M059J (cell line): ENCODE measurements around the gene CKS1B. TPM values are rescaled to one million over a fixed set of nuclear protein-coding genes. Genes with fewer than 3 reads are reported as not detected.
A peak's percentile ranks its signal among the peaks of the same experiment; 100 is the strongest.

Experiments
- DNase-seq: peaks from one replicate; pipeline ENCODE4 v3.0.0-alpha.2; 2012; ENCODE audit warnings: low read depth
- total RNA-seq: library from RNA; depleted of rRNA; stranded (reverse); fragments of >200 nt; shearing (Covaris generic); gene quantifications from 2 replicates; pipeline ENCODE4 v1.2.3, GENCODE V29; 2014

The CKS1B gene
- total RNA-seq, 1 experiment from 2014 or later, result 338 TPM

GRCh38 chr1:155001675-155002463 lies 27.4 kb downstream of the CKS1B start:
- peak; percentile 99 for DNase-seq

GRCh38 chr1:155002464-155003226 lies 28.2 kb downstream of the CKS1B start, which contains the start of gene ZBTB7B:
ZBTB7B (plus strand) TSS chr1:155002802; CDS start chr1:155014661, 11,859 bp downstream.
- DNase-seq, result peak; percentile 56

DNA sequence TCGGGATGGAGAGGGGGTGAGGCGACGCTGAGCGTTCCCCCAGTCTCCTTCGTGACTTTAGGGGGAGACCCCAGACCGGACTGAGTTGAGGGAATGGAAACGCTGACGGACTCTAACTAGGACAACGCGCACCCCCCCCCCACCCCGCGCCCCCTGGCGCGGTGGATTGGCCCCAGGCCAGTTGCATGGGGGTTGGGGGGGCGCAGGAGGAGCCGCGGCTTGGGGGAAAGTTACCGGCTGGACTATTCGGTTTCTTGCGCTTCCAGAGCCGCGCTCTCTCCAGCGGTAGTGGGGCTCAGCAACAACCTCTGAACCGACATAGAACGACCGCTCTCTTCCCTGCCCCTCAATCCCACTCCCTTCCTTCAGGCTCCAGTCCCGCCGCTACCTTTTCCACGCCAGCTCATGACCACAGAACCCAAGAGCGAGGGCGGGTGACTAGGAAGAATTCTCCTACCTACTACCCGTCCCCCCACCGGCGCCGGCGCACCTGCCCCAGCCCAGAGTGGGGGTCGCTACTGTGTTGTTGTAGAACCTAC lies 28.8 kb downstream of the CKS1B start:
- peak; percentile 63 for DNase-seq

DNA sequence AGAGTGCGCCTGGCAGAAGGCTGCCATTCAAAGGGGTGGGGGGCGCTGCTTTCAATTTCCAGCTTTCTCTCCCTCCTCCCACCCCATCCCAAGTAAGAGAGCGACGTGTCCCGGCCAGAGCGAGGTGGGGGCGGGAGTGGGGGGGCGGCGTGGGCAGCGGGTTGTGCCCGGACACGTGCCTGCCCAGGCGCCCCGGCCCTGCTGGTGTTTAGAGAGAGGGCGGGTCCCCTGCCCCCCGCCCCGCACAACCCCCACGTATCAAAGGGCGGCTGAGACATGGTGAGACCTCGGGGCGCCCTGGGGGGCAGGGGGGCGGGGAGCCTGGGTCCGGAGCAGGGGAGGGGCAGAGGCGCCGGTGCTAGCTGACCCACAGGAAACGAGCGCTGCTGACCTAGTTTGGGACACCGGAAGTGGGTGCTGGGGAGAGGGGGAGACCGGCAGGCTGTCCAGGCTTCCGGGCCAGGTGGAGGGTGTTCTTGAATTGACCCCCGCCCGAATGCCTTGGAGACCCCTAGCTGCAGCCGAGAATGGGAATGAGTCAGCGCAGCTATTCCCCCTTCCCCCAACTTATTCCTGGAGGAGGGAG lies 29.4 kb downstream of the CKS1B start:
- DNase-seq, result peak; percentile 80

DNA sequence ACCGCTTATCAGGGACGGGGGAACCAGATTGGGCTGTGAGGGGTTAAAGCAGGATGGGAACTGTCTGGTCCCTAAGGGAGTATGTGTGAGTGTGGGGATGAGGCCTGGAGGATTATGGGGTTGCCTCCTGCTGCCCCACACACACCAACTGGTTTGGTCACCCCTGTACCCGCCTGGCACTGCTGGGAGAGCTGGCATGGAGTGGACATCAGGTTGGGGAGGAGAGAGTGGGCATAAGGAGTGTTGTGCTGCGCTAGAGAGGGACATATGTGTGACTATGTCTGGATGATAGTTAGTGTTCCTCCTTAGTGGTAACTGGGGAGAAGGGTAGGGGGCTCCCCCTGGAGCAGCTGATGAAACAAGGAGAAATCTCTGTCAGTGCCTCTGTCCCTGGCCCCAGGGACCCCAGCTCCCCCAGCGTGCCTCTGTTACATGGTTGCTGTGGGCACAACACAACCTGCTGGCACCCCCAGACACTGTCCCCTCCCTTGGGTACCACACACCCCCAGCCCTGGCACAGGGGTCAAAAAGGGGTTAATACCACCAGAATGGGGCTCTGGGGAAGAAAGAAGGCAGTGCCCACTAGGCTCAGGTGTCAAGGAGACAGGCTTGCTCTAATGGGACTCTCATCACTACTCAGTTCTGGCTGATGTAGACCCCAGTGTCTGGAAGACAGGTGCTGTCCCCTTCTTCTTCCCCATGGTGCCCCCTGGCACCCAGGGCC lies 30.0 kb downstream of the CKS1B start:
- DNase-seq, result peak; percentile 35

DNA sequence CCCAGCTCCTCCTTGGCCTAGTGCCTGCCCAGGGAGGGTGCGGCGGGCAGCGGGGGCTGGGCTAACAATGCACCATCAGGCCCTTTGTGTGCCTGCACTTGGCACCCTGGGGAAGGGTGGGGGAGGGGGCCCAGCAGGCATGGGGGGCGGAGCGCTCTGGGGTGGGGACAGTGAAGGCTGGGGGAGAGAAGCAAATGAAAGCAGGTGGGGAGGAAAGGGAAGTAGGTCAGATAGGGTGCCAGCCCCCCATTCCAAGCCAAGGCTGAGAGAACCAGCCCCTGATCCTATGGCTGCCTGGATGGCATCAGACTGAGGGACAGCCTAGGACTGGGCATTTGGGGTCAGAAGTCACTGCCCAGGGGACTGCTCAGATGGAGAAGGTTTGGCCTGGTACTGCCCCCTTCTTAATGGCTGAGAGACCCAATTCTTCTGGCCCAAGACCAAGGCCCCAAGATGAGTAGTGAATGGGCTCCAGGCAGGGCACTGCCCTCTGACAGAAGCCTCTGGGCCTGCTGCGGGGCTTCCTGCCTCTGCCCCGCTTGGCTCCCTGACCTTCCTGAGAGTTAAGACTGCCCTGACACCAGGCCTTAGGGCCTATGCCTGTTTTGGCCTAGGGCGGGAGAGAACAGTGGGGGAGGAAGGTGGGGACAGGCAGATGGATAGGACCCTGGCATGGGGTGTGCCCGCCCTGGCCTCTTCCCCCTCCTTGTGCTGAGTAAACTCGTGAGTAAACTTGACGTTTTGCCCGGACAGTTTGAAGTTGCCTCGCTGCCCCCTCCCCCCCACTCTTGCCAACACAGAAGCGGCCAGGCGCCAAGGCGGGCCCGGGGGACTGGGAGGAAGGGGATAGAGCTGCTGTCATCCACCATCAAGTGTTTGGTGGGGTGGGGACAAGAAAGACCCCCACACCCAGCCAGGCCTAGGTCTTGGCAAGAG lies 30.9 kb downstream of the CKS1B start:
- peak; percentile 84 for DNase-seq

- DNase-seq, result no peak
Observed at GRCh38 chr1:155006601-155007101, 32.2 kb downstream of the CKS1B start.

- DNase-seq, result no peak
Observed at GRCh38 chr1:155007251-155007828, 32.9 kb downstream of the CKS1B start.

DNA sequence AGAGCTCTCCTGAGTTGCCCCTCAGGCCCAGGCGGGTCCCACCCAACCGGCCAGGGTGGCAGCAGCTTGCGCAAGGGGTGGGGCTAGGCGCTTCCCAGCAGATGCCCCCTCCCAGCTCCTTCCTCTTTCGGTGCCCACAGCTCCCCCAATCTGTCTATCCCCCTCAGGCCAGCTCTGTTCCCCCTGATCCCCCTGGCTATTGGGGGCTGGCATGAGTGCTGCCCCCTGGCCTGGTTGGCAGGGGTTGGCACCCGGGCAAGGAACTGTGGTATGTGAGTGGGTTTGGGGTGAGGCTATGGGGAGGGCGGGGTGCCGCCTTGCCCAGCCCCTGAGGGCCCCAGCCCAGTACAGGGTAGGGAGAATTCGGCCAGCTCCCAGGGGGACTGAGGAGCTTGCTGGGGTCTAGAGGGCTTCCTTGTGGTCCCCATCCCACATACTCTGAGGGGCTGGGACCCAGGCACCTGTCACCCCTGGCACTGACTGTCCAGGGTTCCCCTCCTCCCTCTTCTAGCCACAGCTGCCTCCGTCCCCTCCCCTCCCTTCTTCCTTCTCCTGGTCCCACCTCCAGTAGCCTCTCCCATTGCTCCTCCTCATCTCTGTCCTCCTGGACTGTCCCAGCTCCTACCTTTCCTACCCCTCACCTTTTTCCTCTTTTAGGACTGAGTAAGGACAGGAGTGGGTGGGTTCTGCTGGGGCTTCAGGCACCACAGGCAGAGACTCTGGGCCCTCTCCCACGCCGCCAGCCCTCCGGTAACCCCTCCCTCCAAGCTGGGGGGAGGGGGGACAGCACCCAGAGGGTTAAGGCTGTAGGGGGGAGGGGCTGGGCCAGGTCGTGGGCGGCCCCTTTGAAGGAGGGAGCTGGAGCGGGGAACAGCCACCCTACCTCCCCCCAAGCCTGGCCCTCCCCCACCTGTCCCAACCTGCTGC lies 33.8 kb downstream of the CKS1B start:
- DNase-seq, result no peak

DNA sequence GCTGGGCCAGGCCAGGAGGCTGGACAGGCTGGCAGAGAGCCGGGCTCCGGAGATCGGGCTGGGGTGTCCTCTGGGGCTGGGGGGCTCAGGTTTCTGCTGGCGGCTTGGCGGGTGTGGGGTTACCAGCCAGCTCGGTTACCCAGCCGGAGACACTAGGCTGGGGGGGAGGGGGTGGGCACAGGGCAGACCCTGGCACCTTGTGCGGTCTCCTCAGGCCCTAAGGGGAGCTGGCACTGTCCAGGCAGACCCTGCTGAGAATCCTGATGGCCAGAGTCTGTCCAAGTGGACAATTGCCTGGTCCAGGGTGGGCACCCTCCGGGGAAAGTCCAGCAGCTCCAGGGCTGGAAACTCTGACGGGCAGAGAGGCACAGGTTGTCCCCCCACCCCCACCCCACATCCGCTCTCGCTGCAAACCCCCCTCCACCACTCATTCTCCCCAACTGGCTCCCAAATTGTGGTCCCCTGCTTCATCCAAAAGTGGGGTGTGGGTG lies 34.8 kb downstream of the CKS1B start:
- DNase-seq, result no peak

GRCh38 chr1:155009742-155010141 lies 35.3 kb downstream of the CKS1B start:
- DNase-seq, result no peak

DNA sequence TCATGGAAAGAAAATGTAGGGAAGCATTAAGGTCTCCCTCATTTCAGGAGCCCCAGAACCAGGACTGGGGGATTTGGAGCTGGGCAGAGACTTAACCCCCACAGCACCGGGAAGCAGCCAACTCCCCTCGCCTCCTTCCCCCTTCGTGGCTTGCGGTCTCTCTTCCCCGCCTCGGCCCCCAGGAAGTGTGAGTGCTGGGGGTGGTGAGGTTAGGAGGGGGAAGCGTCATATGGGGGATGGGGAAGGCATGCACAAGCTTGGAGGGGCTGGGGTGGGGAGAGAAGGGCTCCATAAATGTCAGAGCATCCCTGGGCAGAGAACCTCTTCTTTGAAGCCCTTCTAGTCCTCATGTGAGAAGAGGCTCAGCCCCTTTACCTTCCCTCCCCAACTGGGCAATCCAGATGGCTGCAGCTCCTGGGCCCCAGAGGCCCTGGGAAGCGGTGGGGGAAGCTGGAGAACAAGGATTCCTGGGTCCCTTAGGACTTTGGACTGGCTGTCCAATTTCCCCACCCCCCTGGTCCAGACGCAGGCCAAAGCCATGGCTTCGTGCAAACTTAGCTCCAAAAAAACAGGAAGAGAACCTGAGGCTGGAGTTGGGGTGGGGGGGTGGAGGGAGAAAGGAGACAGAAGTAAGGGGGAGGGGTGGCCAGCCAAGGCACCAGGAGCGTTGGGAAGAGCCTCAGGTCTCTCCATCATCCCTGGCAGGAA lies 35.9 kb downstream of the CKS1B start:
- no peak for DNase-seq

GRCh38 chr1:155011004-155011416 lies 36.5 kb downstream of the CKS1B start:
- no peak for DNase-seq

DNA sequence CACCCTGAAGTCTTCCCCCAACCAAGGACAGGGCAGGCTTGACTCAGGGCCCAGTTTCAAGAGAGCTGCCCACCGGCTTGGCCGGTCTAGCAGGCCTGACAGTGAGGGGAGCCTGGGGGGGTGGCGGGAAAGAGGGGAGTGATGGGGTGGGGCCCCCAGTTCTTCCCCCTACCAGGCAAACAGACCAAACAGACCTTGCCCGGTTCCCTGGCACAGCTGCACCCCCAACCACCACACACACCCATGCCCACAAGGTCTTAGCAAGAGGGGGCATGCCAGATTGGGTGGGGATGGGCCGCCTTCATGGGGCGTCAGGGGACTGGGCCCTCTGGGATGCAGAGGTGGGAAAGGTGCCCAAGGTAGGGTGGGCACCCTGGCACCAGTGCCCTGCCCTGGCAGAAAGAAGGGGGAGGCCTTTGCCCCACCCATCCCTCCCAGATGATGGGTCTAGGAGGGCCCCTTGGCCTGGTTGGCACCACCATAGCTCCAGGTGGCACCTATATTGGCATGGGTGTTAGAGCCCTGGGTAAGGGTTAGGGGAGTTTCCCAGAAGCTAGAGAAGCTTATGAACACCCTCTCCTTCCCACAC lies 37.0 kb downstream of the CKS1B start:
- DNase-seq, result no peak

DNA sequence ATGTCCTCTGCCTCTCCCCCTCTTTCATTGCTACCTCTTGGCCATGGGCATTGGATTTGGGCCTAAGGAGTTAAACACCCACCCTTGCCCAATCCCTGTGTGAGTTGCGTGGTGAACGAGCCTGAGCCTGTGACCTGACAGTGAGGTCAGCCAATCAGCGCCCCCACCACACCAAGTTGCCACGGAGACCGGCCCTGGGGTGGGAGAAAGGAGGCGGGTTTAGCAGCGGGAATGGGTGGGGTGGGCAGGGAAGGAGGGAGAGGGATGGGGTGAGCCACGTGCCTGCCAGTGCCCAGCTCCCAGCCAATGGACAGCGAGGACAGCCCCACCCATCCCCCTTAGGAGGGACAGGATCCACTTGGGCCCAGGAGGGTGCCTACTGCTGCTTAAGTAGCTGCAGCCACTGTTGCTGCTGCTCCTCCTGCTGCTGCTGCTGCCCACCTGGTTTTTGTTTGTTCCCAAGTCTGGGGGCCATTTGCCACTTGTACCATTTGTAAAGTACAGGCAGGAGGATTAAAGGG lies 37.6 kb downstream of the CKS1B start:
- no peak for DNase-seq

DNA sequence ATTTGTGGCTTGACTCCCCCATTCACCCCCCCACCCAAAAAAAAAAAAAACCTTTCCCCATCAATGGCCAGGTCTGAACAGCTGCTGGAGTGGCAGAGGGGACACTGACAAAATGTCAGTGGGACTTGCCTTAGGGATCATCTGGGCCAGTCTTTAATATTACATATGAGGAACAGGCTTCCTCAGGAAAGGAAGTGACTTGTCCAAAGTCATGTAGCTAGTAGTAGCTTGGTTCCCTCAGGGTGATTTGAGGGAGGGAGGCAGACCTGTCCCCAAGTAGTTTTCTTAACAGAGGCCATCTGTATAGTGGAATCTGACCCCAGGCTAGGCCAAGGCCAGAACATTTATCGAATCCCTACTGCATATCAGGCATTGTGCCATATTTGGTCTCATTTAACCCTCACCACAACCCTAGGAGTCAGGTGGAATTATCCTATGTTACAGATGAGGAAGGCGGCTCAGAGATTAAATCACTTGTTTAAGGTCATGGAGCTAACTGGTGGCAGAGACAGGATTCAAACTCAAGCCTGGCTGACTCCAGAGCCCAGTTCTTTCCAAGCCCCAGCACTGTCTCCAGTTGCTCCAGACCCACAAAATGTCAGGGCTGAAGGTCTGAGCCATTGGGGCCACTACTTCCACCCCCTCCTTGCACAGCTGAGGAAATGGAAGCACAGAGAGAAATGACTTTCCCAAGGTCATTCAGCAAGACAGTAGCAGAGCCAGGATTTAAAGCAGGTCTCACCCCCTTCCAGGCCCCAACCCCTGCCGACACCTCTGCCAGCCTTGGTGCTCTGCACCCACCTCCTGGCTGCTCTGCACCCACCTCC lies 38.5 kb downstream of the CKS1B start:
- DNase-seq, result no peak
